Panc1 (cell line): ENCODE results near the gene INF2.

Source experiments
- CTCF ChIP-seq: fragments of 450-650 bp; IDR thresholded peaks from 2 replicates; pipeline ENCODE4 v1.5.1; 2017; ENCODE audit warnings: mild to moderate bottlenecking
- POLR2AphosphoS5 ChIP-seq: IDR thresholded peaks from 2 replicates; pipeline ENCODE4 v1.6.1; 2012; ENCODE audit warnings: mild to moderate bottlenecking, low read depth, low read length, moderate library complexity
- SIN3A ChIP-seq: IDR thresholded peaks from 2 replicates; pipeline ENCODE4 v1.6.1; 2012; ENCODE audit warnings: low read depth, mild to moderate bottlenecking, low read length, moderate library complexity, borderline replicate concordance; ENCODE audit not compliant: insufficient read depth
- TCF7L2 ChIP-seq: IDR thresholded peaks from 2 replicates; pipeline ENCODE4 v1.6.1; 2011; ENCODE audit warnings: mild to moderate bottlenecking, low read depth, low read length, inconsistent platforms
- TF ChIP-seq, protein P1 (sequence below), 2 experiments: IDR thresholded peaks; 2 replicates each; pipeline ENCODE4 v1.6.1; 2011 to 2012; ENCODE audit warnings: low read depth in 2 of 2, control low read depth in 1 of 2, low read length in 1 of 2, mild to moderate bottlenecking in 1 of 2, moderate library complexity in 1 of 2; ENCODE audit not compliant: insufficient read depth in 1 of 2

DNA sequence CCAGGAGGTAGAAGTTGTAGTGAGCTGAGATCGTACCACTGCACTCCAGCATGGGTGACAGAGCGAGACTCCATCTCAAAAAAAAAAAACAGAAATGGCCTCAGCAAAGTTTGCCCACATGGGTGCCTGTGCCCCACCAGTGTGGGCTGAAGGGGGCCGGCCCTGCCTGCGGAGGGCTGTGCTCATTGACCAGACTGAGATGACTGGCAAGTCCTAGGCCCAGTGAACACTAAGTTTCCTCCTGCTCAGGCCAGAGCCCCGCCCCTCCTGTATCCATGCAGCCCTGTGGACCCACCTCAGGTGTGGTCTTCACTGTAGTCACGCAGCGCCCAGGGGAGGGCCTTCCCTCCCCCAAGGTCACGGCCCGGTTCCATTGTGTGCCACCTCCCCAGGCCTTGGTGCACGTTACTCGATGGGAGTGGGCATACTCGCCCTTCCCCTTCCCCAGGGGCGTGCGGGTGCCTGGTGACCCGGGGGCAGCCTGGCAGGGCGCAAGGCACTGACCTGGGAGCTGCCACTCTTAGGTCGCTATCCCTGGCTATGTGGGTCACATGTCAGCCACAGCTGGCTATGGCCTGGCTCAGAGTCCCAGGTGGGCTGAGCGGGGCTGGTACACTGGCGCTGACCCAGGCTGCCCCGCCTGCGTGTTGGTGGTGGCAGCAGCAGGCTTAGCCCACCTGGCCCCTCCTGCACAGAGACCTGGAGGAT lies 16.1 kb downstream of the INF2 start:
- TF ChIP-seq CTCF (no peak), TCF7L2 (no peak), POLR2AphosphoS5 (no peak), SIN3A (no peak)
- TF ChIP-seq, protein P1, sequence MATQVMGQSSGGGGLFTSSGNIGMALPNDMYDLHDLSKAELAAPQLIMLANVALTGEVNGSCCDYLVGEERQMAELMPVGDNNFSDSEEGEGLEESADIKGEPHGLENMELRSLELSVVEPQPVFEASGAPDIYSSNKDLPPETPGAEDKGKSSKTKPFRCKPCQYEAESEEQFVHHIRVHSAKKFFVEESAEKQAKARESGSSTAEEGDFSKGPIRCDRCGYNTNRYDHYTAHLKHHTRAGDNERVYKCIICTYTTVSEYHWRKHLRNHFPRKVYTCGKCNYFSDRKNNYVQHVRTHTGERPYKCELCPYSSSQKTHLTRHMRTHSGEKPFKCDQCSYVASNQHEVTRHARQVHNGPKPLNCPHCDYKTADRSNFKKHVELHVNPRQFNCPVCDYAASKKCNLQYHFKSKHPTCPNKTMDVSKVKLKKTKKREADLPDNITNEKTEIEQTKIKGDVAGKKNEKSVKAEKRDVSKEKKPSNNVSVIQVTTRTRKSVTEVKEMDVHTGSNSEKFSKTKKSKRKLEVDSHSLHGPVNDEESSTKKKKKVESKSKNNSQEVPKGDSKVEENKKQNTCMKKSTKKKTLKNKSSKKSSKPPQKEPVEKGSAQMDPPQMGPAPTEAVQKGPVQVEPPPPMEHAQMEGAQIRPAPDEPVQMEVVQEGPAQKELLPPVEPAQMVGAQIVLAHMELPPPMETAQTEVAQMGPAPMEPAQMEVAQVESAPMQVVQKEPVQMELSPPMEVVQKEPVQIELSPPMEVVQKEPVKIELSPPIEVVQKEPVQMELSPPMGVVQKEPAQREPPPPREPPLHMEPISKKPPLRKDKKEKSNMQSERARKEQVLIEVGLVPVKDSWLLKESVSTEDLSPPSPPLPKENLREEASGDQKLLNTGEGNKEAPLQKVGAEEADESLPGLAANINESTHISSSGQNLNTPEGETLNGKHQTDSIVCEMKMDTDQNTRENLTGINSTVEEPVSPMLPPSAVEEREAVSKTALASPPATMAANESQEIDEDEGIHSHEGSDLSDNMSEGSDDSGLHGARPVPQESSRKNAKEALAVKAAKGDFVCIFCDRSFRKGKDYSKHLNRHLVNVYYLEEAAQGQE (IDR thresholded peaks at IDR 0.05; ENCODE audit: insufficient read depth in 1 of 2, low read depth in 2 of 2, low read length in 1 of 2): no peak
